GM19238 (cell line): ENCODE results near the gene POLQ.
"Not testable (repeated sequence)": the region's sequence is repeated elsewhere in the genome, so short reads cannot be mapped to it uniquely, and the experiment has no call there.

ENCODE experiments used
- DNase-seq: peaks from one replicate; pipeline ENCODE4 v3.0.0; 2011; ENCODE audit warnings: low spot score; ENCODE audit not compliant: insufficient read length

The POLQ gene

GRCh38 chr3:121430664-121431215 is 115.0 kb downstream of the POLQ start:
- DNase-seq = no peak

- no peak for DNase-seq
Observed at GRCh38 chr3:121424549-121424948, 121.2 kb downstream of the POLQ start.

GRCh38 chr3:121418182-121418581 is 127.6 kb downstream of the POLQ start:
- no peak for DNase-seq

- no peak for DNase-seq
Observed at GRCh38 chr3:121414924-121415323, 130.9 kb downstream of the POLQ start.

GRCh38 chr3:121411523-121411922 is 134.3 kb downstream of the POLQ start:
- DNase-seq = no peak

GRCh38 chr3:121405631-121406030 is 140.2 kb downstream of the POLQ start:
- no peak for DNase-seq

- DNase-seq = no peak
Observed at GRCh38 chr3:121399820-121400219, 146.0 kb downstream of the POLQ start.

- not testable (repeated sequence) for DNase-seq
Observed at GRCh38 chr3:121398051-121398450, 147.7 kb downstream of the POLQ start.

GRCh38 chr3:121395967-121396366 is 149.8 kb downstream of the POLQ start:
- DNase-seq = not testable (repeated sequence)

- DNase-seq = not testable (repeated sequence)
Observed at GRCh38 chr3:121388308-121388707, 157.5 kb downstream of the POLQ start.
